Panc1 (cell line): ENCODE measurements around the gene USP32. TPM values are rescaled to one million over a fixed set of nuclear protein-coding genes. Genes with fewer than 3 reads are reported as not detected.

Experiments
- ATAC-seq: fragments of 200-7000 bp; cut with Tn5 transposase; 2 replicates; pipeline ENCODE4 v1.9.1; 2020; ENCODE audit warnings: mild to moderate bottlenecking, moderate library complexity
- BruUV-seq: library from RNA; stranded (reverse); fragments of 400-500 nt; replicated peaks from 2 replicates; lab custom pipeline; 2021; lab: Mats Ljungman, UMichigan
- CTCF ChIA-PET: fragments of 300-600 bp; sonication (Branson Sonifier 250); formaldehyde crosslinking; loops from one replicate; lab custom pipeline; 2022; ENCODE audit warnings: antibody characterized with exemption; lab: Charles Lee
- POLR2A ChIA-PET: fragments of 300-600 bp; sonication (Branson Sonifier 250); formaldehyde crosslinking; loops from one replicate; lab custom pipeline; 2022; ENCODE audit warnings: antibody characterized with exemption; lab: Charles Lee
- DNase-seq: peaks from one replicate; pipeline ENCODE4 v3.0.0-alpha.2; 2010; ENCODE audit warnings: low read depth, low spot score
- H3K27ac ChIP-seq: 2 replicates; pipeline ENCODE4 v1.5.1; 2011; ENCODE audit warnings: mild to moderate bottlenecking, low read length, inconsistent platforms
- H3K27me3 ChIP-seq: fragments of 200-500 bp; sonication (Bioruptor generic); 2 replicates; pipeline ENCODE4 v1.6.0; 2014; ENCODE audit warnings: low read length, inconsistent platforms; ENCODE audit not compliant: control insufficient read depth, insufficient read depth
- H3K36me3 ChIP-seq: fragments of 200-500 bp; sonication (Bioruptor generic); 2 replicates; pipeline ENCODE4 v1.5.1; 2014; ENCODE audit warnings: inconsistent platforms, mild to moderate bottlenecking, low read length, moderate library complexity; ENCODE audit not compliant: control insufficient read depth, insufficient read depth
- H3K4me1 ChIP-seq: 2 replicates; pipeline ENCODE4 v1.5.1; 2011; ENCODE audit warnings: inconsistent platforms, mild to moderate bottlenecking, low read length, moderate library complexity; ENCODE audit not compliant: control insufficient read depth, insufficient read depth
- H3K4me3 ChIP-seq, 2 experiments: 2 replicates each; pipeline ENCODE4 v1.5.1; 2011 to 2012; ENCODE audit warnings: low read depth in 2 of 2, low read length in 2 of 2, mild to moderate bottlenecking in 2 of 2, inconsistent platforms in 1 of 2, moderate library complexity in 1 of 2
- H3K9me3 ChIP-seq: fragments of 200-500 bp; sonication (Bioruptor generic); 2 replicates; pipeline ENCODE4 v1.5.1; 2014; ENCODE audit warnings: low read depth, mild to moderate bottlenecking, inconsistent platforms, low read length, moderate library complexity; ENCODE audit not compliant: control insufficient read depth, insufficient read depth
- CTCF ChIP-seq: fragments of 450-650 bp; IDR thresholded peaks from 2 replicates; pipeline ENCODE4 v1.5.1; 2017; ENCODE audit warnings: mild to moderate bottlenecking
- POLR2AphosphoS5 ChIP-seq: IDR thresholded peaks from 2 replicates; pipeline ENCODE4 v1.6.1; 2012; ENCODE audit warnings: mild to moderate bottlenecking, low read depth, low read length, moderate library complexity
- REST ChIP-seq, 2 experiments: IDR thresholded peaks; 2 replicates each; pipeline ENCODE4 v1.6.1; 2011 to 2012; ENCODE audit warnings: low read depth in 2 of 2, control low read depth in 1 of 2, low read length in 1 of 2, mild to moderate bottlenecking in 1 of 2, moderate library complexity in 1 of 2; ENCODE audit not compliant: insufficient read depth in 1 of 2
- SIN3A ChIP-seq: IDR thresholded peaks from 2 replicates; pipeline ENCODE4 v1.6.1; 2012; ENCODE audit warnings: low read depth, mild to moderate bottlenecking, low read length, moderate library complexity, borderline replicate concordance; ENCODE audit not compliant: insufficient read depth
- TCF7L2 ChIP-seq: IDR thresholded peaks from 2 replicates; pipeline ENCODE4 v1.6.1; 2011; ENCODE audit warnings: mild to moderate bottlenecking, low read depth, low read length, inconsistent platforms
- in situ Hi-C: cut with HindIII; loops from 2 replicates; pipeline ENCODE4 v1.10.0; 2016; ENCODE audit warnings: low sequenced_read_pairs, low pct_unique_long_range_greater_than_20kb
- intact Hi-C: fragments of 100-400 bp; cut with micrococcal nuclease; formaldehyde crosslinking; loops from one replicate; pipeline ENCODE4 v1.10.0; 2022; ENCODE audit not compliant: unreplicated experiment
- total RNA-seq: library from RNA; stranded (reverse); gene quantifications from one replicate; pipeline ENCODE4 v1.2.1, GENCODE V29; 2021; ENCODE audit not compliant: unreplicated experiment

Gene USP32
- total RNA-seq, 1 experiment from 2014 or later = 45.5 TPM

GRCh38 chr17:60248618-60249289 lies 143.2 kb downstream of the USP32 start:
- in situ Hi-C loops = no loop called here
- ATAC-seq (no peak), DNase-seq (no peak)
- Histone ChIP-seq H3K4me1 (no peaks in the 10 kb centered on the region), H3K36me3 (peaks cover 20% of the 10 kb centered on the region), H3K27ac (no peak overlapping the region), H3K9me3 (no peaks in the 10 kb centered on the region; the same call in 1 of the 2 replicates), H3K27me3 (no peaks in the 10 kb centered on the region), H3K4me3 (no peak overlapping the region)
- no TSS peak for BruUV-seq
- intact Hi-C loops = no loop called here
- ChIA-PET CTCF (no interaction called here), POLR2A (no interaction called here)
- TF ChIP-seq POLR2AphosphoS5 = no peak
- TF ChIP-seq TCF7L2 = no peak
- no peak for TF ChIP-seq CTCF
- no peak for TF ChIP-seq REST (IDR thresholded peaks at IDR 0.05; ENCODE audit: insufficient read depth in 1 of 2, low read depth in 2 of 2, low read length in 1 of 2)
- no peak for TF ChIP-seq SIN3A

- ATAC-seq (no peak), DNase-seq (no peak)
- Histone ChIP-seq H3K9me3 (no peaks in the 10 kb centered on the region; the same call in 1 of the 2 replicates), H3K36me3 (peaks cover 18% of the 10 kb centered on the region), H3K27me3 (no peaks in the 10 kb centered on the region), H3K4me3 (no peak overlapping the region), H3K4me1 (no peaks in the 10 kb centered on the region), H3K27ac (no peak overlapping the region)
- ChIA-PET POLR2A (no interaction called here), CTCF (no interaction called here)
- no peak for TF ChIP-seq REST (IDR thresholded peaks at IDR 0.05; ENCODE audit: insufficient read depth in 1 of 2, low read depth in 2 of 2, low read length in 1 of 2)
- no peak for TF ChIP-seq TCF7L2
- TF ChIP-seq CTCF = no peak
- no peak for TF ChIP-seq SIN3A
- TF ChIP-seq POLR2AphosphoS5 = no peak
- intact Hi-C loops = no loop called here
- BruUV-seq = TSS peak; percentile 17
- in situ Hi-C loops = no loop called here
Observed at GRCh38 chr17:60247836-60248461, 144.0 kb downstream of the USP32 start.
